ENCODE results near the gene ASB16. TPM values are rescaled to one million over a fixed set of nuclear protein-coding genes. Genes with fewer than 3 reads are reported as not detected.

Gene ASB16
- total and polyA plus RNA-seq, 9 of the 15 experiments (the other 6 are each of a cell fraction or from before 2014, with no cell fraction given) = 0.03 to 0.07 TPM; not detected in 7

- TF ChIP-seq NONO (IDR thresholded peaks at IDR 0.05; ENCODE audit: low read depth in 2 of 2, low read length in 1 of 2) (no peak), ZNF280A (IDR thresholded peaks at IDR 0.05; ENCODE audit: low read depth, partially characterized antibody) (no peak), KDM4B (IDR thresholded peaks at IDR 0.05; ENCODE audit: borderline replicate concordance in 2 of 2, low read depth in 1 of 2) (no peak), HNRNPH1 (optimal IDR thresholded peaks at IDR 0.05; ENCODE audit: low read depth, low read length) (no peak), ZNF311 (CRISPR knock-in tag; IDR thresholded peaks at IDR 0.05) (no peak), POLR2B (IDR thresholded peaks at IDR 0.05; ENCODE audit: low read depth, partially characterized antibody) (no peak), STAT6 (CRISPR knock-in tag; IDR thresholded peaks at IDR 0.05) (no peak), ATF3 (IDR thresholded peaks at IDR 0.05) (peak; percentile 95), ATF3 (CRISPR knock-in tag; conservative IDR thresholded peaks at IDR 0.05) (no peak; the same call in 1 of the 2 replicates), TCFL5 (CRISPR knock-in tag; conservative IDR thresholded peaks at IDR 0.05) (no peak), PHB (CRISPR knock-in tag; IDR thresholded peaks at IDR 0.05) (no peak), SRF (CRISPR knock-in tag; IDR thresholded peaks at IDR 0.05) (no peak), NFXL1 (CRISPR knock-in tag; IDR thresholded peaks at IDR 0.05) (no peak), CREB1 (IDR thresholded peaks at IDR 0.05) (no peak), CREB1 (CRISPR knock-in tag; IDR thresholded peaks at IDR 0.05) (no peak), ARID3B (CRISPR knock-in tag; IDR thresholded peaks at IDR 0.05; ENCODE audit: borderline replicate concordance) (no peak), PCBP2 (IDR thresholded peaks at IDR 0.05; ENCODE audit: low read depth, low read length, poor library complexity, severe bottlenecking) (no peak), HSF4 (CRISPR knock-in tag; IDR thresholded peaks at IDR 0.05; ENCODE audit: borderline replicate concordance) (no peak), SFPQ (IDR thresholded peaks at IDR 0.05; ENCODE audit: low read depth, low read length) (no peak)
Observed at GRCh38 chr17:44132275-44132821, 38.2 kb upstream of the ASB16 start (continued).
